Measurements from ENCODE around the gene ACTL10.

- TF ChIP-seq CTCF (IDR thresholded peaks at IDR 0.05; ENCODE audit: low read depth, low read length) (no peak), POLR2A (IDR thresholded peaks at IDR 0.05; ENCODE audit: extremely low read depth, insufficient read length) (no peak)
- TF ChIP-seq, protein P1, sequence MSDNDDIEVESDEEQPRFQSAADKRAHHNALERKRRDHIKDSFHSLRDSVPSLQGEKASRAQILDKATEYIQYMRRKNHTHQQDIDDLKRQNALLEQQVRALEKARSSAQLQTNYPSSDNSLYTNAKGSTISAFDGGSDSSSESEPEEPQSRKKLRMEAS (IDR thresholded peaks at IDR 0.05; ENCODE audit: low read depth, low read length): no peak
Measured at GRCh38 chr20:33684533-33685327, 18.0 kb downstream of the ACTL10 start.

All from NB4 (cell line).